Measurements from ENCODE around the gene GRIA1. TPM values are rescaled to one million over a fixed set of nuclear protein-coding genes. Genes with fewer than 3 reads are reported as not detected.
A peak's percentile ranks its signal among the peaks of the same experiment; 100 is the strongest.

The GRIA1 gene
- polyA plus RNA-seq, 6 donors from 2014 or later = not detected

DNA sequence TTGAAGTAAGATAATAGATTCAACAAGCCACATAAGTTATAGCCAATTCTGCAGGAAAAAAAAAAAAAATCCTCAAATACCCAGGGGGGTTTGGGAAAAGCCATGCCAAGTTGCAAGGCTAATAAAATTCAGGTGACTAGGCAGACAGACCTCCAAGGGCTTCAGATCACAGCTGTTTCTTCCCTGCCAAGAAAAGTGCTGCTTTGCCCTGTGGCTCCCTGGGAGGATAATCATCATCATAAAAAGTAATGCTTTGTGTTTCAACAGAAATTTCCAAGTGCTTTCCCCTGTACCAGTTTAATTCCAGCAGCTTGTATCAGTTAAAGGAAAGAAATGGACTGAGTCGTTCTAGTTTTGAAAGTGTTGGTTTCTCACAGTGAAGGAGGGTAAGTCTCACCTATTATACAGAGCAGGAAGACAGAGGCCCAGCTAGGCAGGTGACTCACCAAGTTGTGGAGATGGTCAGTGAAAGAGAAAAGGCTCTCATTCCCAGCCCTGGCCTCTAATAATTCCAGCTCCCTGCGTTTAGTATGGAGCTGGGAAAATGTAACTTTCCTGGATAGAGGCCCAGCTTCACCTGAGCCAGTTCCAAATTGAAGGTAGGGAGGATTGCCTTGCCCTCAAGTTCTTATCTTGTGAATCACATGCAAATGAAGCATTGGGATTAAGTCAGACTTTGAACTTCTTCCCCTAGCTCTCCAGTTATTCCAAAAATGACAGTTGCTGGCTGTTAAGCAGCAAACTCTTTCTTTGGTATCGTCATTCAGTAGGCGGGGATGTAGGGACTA, 263.4 kb downstream of the GRIA1 start:
- DNase-seq (no peak), ATAC-seq (ENCODE audit: low read depth in 2 of 2) (no peak)
- Mint-ChIP-seq H3K27ac (no peak overlapping the region), H3K27me3 (no peaks in the 10 kb centered on the region), H3K4me3 (no peak overlapping the region), H3K36me3 (no peaks in the 10 kb centered on the region), H3K9me3 (peaks cover 5 to 22% (median 7%) of the 10 kb centered on the region in 7 donors), H3K4me1 (no peaks in the 10 kb centered on the region)

DNA sequence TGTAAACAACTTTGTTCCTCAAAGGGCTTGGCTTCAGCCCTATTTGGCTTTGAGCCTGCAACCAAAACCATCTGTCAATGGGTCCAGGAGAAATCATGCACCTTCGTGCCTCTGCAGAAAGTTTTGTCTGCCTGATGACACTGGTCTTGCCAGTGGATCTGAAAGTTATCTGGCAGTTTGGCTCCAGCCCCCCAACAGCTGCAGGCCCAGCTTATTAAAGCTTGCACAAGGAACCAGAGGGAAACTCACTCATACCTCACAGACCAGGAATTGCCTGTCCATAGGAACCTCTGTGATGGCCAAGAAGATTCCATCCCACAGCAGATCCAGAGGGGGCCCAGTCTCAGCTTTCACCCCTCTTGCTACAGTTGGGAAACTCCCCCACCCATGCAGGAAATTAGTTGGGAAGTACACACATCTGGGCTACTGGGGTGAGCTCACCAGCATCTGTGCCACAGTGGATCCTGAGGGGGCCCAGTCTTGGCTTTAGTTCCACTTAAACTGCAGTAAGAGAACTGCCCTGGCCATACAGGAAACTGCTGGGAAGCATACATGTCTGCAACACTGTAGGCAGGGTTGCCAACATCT, 265.5 kb downstream of the GRIA1 start:
- Mint-ChIP-seq H3K27me3 (no peaks in the 10 kb centered on the region), H3K27ac (no peak overlapping the region), H3K4me3 (no peak overlapping the region), H3K36me3 (no peaks in the 10 kb centered on the region), H3K9me3 (peaks cover 5 to 29% (median 11%) of the 10 kb centered on the region in 7 donors), H3K4me1 (no peaks in the 10 kb centered on the region)
- DNase-seq (no peak), ATAC-seq (ENCODE audit: low read depth in 2 of 2) (no peak)

DNA sequence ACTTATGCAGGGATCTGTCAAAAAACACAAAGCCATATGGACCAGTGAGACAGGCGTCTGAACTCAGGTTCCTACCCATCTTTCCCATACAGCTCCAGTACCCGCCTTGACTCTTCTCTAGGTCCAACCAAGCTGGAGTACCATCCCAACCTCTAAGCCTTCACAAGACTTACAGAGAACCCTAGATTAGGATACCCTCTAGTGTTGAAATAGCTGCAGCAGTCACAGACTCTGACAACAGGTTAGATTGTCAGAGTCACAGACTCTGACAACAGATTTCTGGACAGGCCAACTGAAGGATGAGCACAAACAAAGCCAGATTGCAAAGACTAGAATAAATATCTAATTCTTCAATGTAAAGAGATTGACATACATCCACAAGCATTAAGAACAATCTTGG, 266.1 kb downstream of the GRIA1 start:
- DNase-seq (no peak), ATAC-seq (ENCODE audit: low read depth in 2 of 2) (no peak)
- Mint-ChIP-seq H3K27ac (no peak overlapping the region), H3K4me1 (no peaks in the 10 kb centered on the region), H3K36me3 (no peaks in the 10 kb centered on the region), H3K4me3 (no peak overlapping the region), H3K9me3 (peaks cover 5 to 29% (median 11%) of the 10 kb centered on the region in 7 donors), H3K27me3 (no peaks in the 10 kb centered on the region)

- no peaks in the 10 kb centered on the region for H3K36me3 Mint-ChIP-seq
- ATAC-seq (ENCODE audit: low read depth in 2 of 2) = no peak
- H3K4me3 Mint-ChIP-seq = no peak overlapping the region
- DNase-seq = no peak
- peaks cover 0 to 9% (median 4%) of the 10 kb centered on the region in 7 donors for H3K9me3 Mint-ChIP-seq
- peak overlapping the region in 1 of 6 donors; percentile 35 for H3K27ac Mint-ChIP-seq
- H3K27me3 Mint-ChIP-seq = peaks cover 0 to 4% (median 0%) of the 10 kb centered on the region in 3 donors
- no peaks in the 10 kb centered on the region for H3K4me1 Mint-ChIP-seq
Observed at GRCh38 chr5:153765987-153766386, 275.5 kb downstream of the GRIA1 start.

DNA sequence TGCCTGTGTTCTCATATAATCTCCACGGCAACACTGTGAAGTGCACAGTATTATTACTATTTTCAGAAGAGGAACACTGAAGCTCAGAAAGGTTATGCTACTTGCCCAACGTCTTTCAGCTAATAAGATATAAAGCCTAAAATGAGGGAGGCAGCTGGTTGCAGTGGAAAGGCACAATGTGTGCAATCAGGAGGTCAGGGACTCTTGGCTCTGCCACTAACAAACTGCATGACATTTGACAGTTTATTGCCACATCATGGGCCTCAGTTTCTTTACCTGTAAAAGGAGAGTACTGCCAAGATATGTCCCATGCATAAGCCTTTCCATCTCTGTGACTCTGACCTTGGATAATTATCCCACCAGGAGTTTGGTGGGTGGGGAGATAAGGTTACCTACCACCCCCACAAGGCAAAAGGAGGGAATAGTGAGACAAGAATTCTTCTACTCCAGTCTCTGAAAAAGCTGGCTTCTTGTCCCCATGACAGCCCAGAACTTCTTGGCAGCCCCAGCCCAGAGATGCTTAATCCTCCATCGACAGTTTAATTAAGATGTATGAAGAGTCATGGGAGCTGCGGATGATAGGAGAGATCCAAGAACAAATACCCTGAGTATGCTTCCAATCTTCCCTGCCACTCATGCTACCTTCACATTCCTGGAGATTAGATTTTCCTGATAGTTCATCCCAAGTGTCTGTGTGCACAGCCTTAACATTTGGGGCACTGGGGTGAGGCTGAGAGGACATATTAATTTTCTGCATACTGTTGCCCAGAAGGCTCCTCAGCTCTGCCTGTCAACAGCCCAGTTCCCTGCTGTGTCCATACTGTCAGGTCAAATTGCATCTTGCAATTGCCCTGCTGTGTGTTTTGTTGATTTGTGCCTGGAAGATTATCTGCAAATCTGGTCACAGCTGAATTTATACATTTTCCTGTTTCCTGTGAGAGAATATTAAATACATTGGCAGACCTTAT, 277.0 kb downstream of the GRIA1 start:
- ATAC-seq (ENCODE audit: low read depth in 2 of 2) (no peak), DNase-seq (no peak)
- H3K27ac Mint-ChIP-seq = no peak overlapping the region
- no peak overlapping the region for H3K4me3 Mint-ChIP-seq
- peaks cover 0 to 4% (median 0%) of the 10 kb centered on the region in 3 donors for H3K27me3 Mint-ChIP-seq
- H3K4me1 Mint-ChIP-seq = no peaks in the 10 kb centered on the region
- no peaks in the 10 kb centered on the region for H3K36me3 Mint-ChIP-seq
- peaks cover 0 to 9% (median 2%) of the 10 kb centered on the region in 7 donors for H3K9me3 Mint-ChIP-seq

GRCh38 chr5:153770066-153770465, 279.6 kb downstream of the GRIA1 start:
- Mint-ChIP-seq H3K27me3 (peaks cover 0 to 9% (median 0%) of the 10 kb centered on the region in 3 donors), H3K4me1 (no peaks in the 10 kb centered on the region), H3K9me3 (peaks cover 0 to 4% (median 0%) of the 10 kb centered on the region in 7 donors), H3K27ac (no peak overlapping the region), H3K36me3 (no peaks in the 10 kb centered on the region), H3K4me3 (no peak overlapping the region)
- ATAC-seq (ENCODE audit: low read depth in 2 of 2) (no peak), DNase-seq (no peak)

DNA sequence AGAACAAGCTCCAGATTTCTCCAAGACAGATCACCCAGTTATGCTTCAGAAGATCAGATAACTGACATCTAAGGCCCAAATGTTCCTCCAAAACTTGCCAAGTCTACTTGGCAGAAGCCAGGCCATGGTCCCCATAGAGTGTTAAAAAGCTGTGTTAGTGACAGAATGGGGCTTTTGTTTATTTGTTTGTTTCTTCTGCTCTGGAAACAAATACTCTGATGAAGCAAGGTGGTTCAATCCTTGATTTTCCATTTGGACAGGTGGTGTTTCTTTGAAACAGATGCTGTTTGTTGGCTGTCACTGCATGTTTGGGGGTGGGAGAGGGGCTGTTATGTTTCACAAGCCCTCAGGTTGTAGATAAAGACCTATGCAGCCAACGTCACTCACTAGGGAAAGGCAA, 284.2 kb downstream of the GRIA1 start:
- ATAC-seq (ENCODE audit: low read depth in 2 of 2) (no peak), DNase-seq (no peak)
- H3K9me3 Mint-ChIP-seq = peaks cover 0 to 6% (median 2%) of the 10 kb centered on the region in 7 donors
- peak overlapping the region in 1 of 6 donors; percentile 17 for H3K27ac Mint-ChIP-seq
- peaks cover 0 to 13% (median 8%) of the 10 kb centered on the region in 3 donors for H3K27me3 Mint-ChIP-seq
- H3K4me1 Mint-ChIP-seq = no peaks in the 10 kb centered on the region
- no peak overlapping the region for H3K4me3 Mint-ChIP-seq
- no peaks in the 10 kb centered on the region for H3K36me3 Mint-ChIP-seq

- Mint-ChIP-seq H3K4me1 (no peaks in the 10 kb centered on the region), H3K27me3 (peaks cover 0 to 13% (median 8%) of the 10 kb centered on the region in 3 donors), H3K9me3 (peaks cover 0 to 6% (median 2%) of the 10 kb centered on the region in 7 donors), H3K27ac (no peak overlapping the region), H3K4me3 (no peak overlapping the region), H3K36me3 (no peaks in the 10 kb centered on the region)
- DNase-seq (no peak), ATAC-seq (ENCODE audit: low read depth in 2 of 2) (no peak)
Observed at GRCh38 chr5:153775923-153776322, 285.5 kb downstream of the GRIA1 start.

DNA sequence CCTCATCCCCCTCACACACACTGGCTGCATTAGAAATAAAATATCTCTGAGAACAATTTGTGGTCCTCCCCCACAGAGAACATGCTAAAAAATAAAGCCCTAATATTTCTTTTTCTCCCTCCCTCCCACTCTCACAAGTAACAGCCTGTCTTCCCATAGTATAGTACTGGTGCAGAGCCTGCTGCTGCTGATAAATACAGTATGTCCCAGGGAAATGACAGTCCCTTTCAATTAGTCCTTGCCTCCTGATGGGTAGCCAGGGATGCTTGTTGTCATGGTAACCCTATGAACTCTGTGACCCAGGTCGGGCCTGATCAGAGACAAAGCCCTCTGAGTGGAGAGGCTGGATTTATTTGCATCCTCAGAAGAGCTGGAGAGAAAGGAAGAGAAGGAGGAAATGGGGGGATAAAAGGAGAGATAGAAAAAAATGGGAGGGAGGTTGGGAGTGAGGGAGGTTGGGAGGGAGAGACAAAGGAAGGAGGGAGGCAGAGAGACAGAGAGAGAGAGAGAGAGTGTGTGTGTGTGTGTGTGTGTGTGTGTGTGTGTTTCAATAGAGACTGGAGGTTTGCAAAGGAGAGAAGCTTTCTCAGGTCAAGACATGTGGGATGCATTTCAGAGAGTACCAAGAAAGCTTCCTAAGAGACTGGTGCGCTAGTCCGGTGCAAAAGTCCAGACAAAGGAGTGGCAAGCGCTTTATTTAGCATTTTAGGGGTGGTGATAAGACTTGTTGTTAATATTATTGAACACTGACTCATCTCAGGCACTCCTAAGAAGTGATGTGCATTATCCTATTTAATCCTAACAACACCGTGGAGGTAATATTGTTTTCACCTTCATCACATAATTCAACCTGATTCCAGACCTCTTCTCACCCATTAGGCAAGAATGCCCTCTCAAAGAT, 287.5 kb downstream of the GRIA1 start:
- ATAC-seq (ENCODE audit: low read depth in 2 of 2) (no peak), DNase-seq (no peak)
- H3K4me3 Mint-ChIP-seq = peak overlapping the region in 1 of 8 donors; percentile 62
- no peaks in the 10 kb centered on the region for H3K36me3 Mint-ChIP-seq
- peaks cover 4 to 14% (median 13%) of the 10 kb centered on the region in 3 donors for H3K27me3 Mint-ChIP-seq
- H3K9me3 Mint-ChIP-seq = peaks cover 0 to 10% (median 3%) of the 10 kb centered on the region in 7 donors
- no peak overlapping the region for H3K27ac Mint-ChIP-seq
- H3K4me1 Mint-ChIP-seq = no peaks in the 10 kb centered on the region

DNA sequence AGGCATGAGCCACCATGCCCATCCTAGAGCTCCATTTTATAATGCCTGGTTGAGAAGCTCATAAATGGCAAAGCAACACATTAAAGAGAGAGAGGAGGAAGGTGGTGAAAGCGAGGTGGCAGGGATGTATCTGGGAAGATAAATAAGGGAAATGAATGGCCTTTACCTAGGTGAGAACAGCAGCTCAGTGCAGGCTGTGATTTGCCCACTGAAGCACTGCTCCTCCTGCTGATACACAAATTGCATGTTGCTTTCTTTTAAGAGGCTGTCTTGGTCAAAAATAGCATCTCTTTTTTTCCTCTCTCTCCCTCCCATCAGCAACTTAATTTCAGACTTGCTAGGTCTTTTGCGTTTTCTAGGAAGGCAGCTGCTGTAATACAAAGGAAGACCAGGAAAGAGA, 289.4 kb downstream of the GRIA1 start:
- H3K4me1 Mint-ChIP-seq = no peaks in the 10 kb centered on the region
- H3K27ac Mint-ChIP-seq = no peak overlapping the region
- peaks cover 0 to 10% (median 2%) of the 10 kb centered on the region in 7 donors for H3K9me3 Mint-ChIP-seq
- DNase-seq (no peak), ATAC-seq (ENCODE audit: low read depth in 2 of 2) (no peak)
- H3K27me3 Mint-ChIP-seq = peaks cover 4 to 15% (median 8%) of the 10 kb centered on the region in 3 donors
- no peak overlapping the region for H3K4me3 Mint-ChIP-seq
- H3K36me3 Mint-ChIP-seq = no peaks in the 10 kb centered on the region

DNA sequence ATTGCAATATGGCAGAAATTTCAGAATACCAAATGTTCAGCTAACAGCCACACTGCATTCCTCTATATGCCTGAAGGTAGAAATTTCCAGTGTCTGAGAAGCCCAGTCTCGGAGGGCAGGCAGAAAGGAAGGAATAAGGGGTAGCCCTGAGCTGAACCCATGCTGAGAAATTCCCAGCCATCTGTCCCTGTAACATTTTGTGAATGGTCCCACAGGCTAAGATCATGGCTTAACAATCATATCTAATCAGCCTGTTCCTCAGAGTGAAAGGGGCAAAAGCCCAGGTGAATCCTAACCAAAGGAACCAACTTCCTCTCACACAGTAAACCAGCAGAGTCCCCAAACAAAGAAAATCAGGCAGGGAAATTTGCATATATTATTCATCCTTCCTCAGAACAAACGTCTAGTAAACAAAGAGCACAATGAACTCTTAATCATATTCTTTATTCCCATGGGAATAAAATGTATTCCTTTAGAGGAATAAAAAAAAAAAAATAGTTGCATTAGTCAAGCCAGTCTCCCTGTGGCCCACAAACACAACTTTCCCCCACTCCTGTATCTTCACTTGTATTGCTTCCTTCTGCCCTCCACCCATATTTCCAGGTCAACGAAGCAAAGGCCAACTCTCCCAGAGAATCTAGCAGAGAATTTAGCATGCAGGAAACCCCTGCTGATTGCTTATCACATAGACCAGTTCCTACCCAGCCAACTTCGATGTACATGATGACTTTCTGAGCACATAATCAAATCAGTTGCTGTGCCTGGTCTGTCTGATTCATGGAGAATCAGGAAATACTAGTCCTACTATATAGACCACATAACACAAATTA, 290.6 kb downstream of the GRIA1 start:
- Mint-ChIP-seq H3K27me3 (peaks cover 0 to 7% (median 4%) of the 10 kb centered on the region in 3 donors), H3K4me3 (no peak overlapping the region), H3K27ac (no peak overlapping the region), H3K9me3 (peaks cover 0 to 4% (median 0%) of the 10 kb centered on the region in 7 donors), H3K4me1 (no peaks in the 10 kb centered on the region), H3K36me3 (no peaks in the 10 kb centered on the region)
- ATAC-seq (ENCODE audit: low read depth in 2 of 2) = no peak
- no peak for DNase-seq

All from naive B cell (primary cell).